Urinary bladder (tissue), 4 donors: ENCODE data around the gene SERPINA7. TPM values are rescaled to one million over a fixed set of nuclear protein-coding genes. Genes with fewer than 3 reads are reported as not detected.

ENCODE experiments used
- DNase-seq: peaks from one replicate; pipeline ENCODE4 v3.0.0-alpha.2; 2015; ENCODE audit errors: extremely low spot score
- H3K27ac ChIP-seq: one replicate; pipeline ENCODE4 v1.5.1; 2013; ENCODE audit warnings: low read depth, mild to moderate bottlenecking, moderate library complexity
- H3K36me3 ChIP-seq: one replicate; pipeline ENCODE4 v1.6.1; 2013; ENCODE audit warnings: mild to moderate bottlenecking, moderate library complexity; ENCODE audit not compliant: insufficient read depth
- H3K4me1 ChIP-seq: one replicate; pipeline ENCODE4 v1.6.1; 2013; ENCODE audit warnings: mild to moderate bottlenecking, moderate library complexity; ENCODE audit not compliant: insufficient read depth
- H3K4me3 ChIP-seq: one replicate; pipeline ENCODE4 v1.5.1; 2013; ENCODE audit warnings: low read depth, low read length
- WGBS: extraction: QIAGEN DNeasy Blood & Tissue Kit; methylation state at CpG from one replicate; pipeline ENCODE4 v1.1.7; 2013; 5-methylcytosine and 5-hydroxymethylcytosine counted together
- polyA plus RNA-seq: library from polyadenylated mRNA; stranded (reverse); fragments of 200-250 nt; gene quantifications from one replicate; pipeline ENCODE4 v1.2.3, GENCODE V29; 2013
- total RNA-seq: library from RNA; depleted of rRNA; stranded (reverse); fragments of >200 nt; gene quantifications from one replicate; pipeline ENCODE4 v1.2.3, GENCODE V29; 2014
- donor health status: healthy with polysubstance abuse.
- donor health status: healthy.

Gene SERPINA7, protein sequence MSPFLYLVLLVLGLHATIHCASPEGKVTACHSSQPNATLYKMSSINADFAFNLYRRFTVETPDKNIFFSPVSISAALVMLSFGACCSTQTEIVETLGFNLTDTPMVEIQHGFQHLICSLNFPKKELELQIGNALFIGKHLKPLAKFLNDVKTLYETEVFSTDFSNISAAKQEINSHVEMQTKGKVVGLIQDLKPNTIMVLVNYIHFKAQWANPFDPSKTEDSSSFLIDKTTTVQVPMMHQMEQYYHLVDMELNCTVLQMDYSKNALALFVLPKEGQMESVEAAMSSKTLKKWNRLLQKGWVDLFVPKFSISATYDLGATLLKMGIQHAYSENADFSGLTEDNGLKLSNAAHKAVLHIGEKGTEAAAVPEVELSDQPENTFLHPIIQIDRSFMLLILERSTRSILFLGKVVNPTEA
- total RNA-seq (not detected), polyA plus RNA-seq (0.16 TPM)

DNA sequence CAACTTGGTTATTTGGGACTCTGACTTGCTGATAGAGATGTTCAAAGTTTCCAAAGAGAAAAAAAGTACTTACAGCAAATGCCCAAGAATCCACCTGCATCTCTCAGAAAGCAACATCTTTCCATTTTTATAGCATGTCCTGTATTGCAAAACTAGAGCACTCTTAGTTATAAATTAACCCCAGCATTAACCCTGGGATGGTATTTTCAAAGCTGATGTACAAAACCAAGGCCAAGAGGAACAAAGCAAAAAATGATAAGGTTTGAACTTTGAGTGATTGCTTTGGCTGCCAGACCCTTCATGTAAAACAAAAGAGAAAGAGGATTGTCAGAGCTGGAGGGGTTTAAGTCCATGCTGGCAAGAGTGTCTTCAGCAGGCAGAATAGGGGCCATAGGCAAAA lies at the start of gene SERPINA7:
Gene SERPINA7, minus strand, starts transcription at position 103 of the 400 bp plus-strand sequence. CDS start 1,669 bp downstream, outside the sequence.
- H3K27ac ChIP-seq: no peak within 1 kb of the TSS
- H3K4me3 ChIP-seq: no peak within 1 kb of the TSS
- DNase-seq: no peak
- no peaks in the 10 kb centered on the region for H3K4me1 ChIP-seq
- no peaks in the 10 kb centered on the region for H3K36me3 ChIP-seq

- no peaks in the 10 kb centered on the region for H3K4me1 ChIP-seq
- 87% methylated on average over 3 of the region's 3 CpGs for WGBS
- no peak for DNase-seq
- H3K27ac ChIP-seq: no peak overlapping the region
- H3K36me3 ChIP-seq: no peaks in the 10 kb centered on the region
- no peak overlapping the region for H3K4me3 ChIP-seq
Measured at GRCh38 chrX:106069048-106069447, 30.5 kb upstream of the SERPINA7 start.

DNA sequence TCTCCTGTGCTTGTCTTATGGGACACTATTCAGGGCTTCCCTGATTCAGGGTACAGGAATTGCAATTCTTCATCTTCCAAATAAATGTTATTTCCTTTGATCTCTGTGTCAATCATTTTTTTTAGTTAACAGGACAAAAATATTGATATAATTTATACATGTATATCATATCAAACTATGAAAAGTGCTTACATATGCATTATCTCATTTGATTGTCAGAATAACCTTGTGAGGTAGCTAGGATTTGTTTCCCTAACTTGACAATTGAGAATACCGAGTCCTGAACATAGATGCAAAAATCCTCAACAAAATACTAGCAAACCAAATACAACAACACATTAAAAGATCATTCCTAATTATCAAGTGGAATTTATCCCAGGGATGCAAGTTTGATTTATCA lies 11.5 kb upstream of the SERPINA7 start:
- Histone ChIP-seq H3K27ac (no peak overlapping the region), H3K4me1 (no peaks in the 10 kb centered on the region), H3K36me3 (no peaks in the 10 kb centered on the region), H3K4me3 (no peak overlapping the region)
- DNase-seq: no peak
- 89% methylated on average over 1 of the region's 1 CpG for WGBS

- H3K36me3 ChIP-seq: no peaks in the 10 kb centered on the region
- no peak overlapping the region for H3K27ac ChIP-seq
- 37% methylated on average over 2 of the region's 2 CpGs for WGBS
- H3K4me1 ChIP-seq: no peaks in the 10 kb centered on the region
- H3K4me3 ChIP-seq: no peak overlapping the region
- no peak for DNase-seq
Measured at GRCh38 chrX:106042296-106042695, 3.8 kb upstream of the SERPINA7 start.

GRCh38 chrX:106040861-106041260 lies 2.3 kb upstream of the SERPINA7 start:
- DNase-seq: no peak
- Histone ChIP-seq H3K27ac (no peak overlapping the region), H3K36me3 (no peaks in the 10 kb centered on the region), H3K4me3 (no peak overlapping the region), H3K4me1 (no peaks in the 10 kb centered on the region)
- WGBS: 63% methylated on average over 4 of the region's 4 CpGs

GRCh38 chrX:106039920-106040319 lies 1.4 kb upstream of the SERPINA7 start:
- H3K4me3 ChIP-seq: no peak overlapping the region
- WGBS: 38% methylated on average over 2 of the region's 2 CpGs
- no peaks in the 10 kb centered on the region for H3K36me3 ChIP-seq
- no peak for DNase-seq
- no peak overlapping the region for H3K27ac ChIP-seq
- no peaks in the 10 kb centered on the region for H3K4me1 ChIP-seq

DNA sequence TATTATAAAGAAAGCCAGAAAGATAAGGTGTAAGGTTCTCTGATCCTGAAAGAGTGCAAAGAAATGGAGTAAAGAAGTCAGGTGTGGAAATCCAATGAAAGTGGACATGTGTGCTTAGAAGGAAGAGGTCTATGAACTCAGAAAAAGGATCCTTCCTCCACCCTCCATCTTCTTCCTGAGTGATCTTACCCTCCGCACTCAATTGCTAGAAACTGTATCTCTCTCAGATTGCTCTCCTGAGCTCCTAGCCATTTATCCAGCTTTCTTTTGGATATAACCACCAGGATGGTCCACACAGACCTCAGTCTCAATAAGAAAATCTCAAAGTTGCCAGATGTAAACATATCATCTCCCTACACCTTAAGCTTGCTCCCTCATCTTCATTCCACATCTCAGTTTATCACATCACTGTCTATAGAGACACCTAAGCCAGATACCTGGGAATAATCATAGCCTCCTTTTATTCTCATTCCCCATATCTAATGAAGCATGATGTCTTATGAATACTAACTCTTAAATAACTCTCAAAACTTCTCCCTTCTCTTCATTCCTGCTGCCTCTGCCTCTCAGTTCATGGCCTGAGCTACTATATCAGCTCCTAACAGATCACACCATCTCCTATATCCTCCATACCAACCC lies 573 bp downstream of the SERPINA7 start:
- WGBS: 93% methylated on average over 1 of the region's 1 CpG
- no peak overlapping the region for H3K27ac ChIP-seq
- H3K4me3 ChIP-seq: no peak overlapping the region
- H3K4me1 ChIP-seq: no peaks in the 10 kb centered on the region
- no peak for DNase-seq
- no peaks in the 10 kb centered on the region for H3K36me3 ChIP-seq

- 93% methylated on average over 1 of the region's 1 CpG for WGBS
- Histone ChIP-seq H3K4me3 (no peak overlapping the region), H3K36me3 (no peaks in the 10 kb centered on the region), H3K27ac (no peak overlapping the region), H3K4me1 (no peaks in the 10 kb centered on the region)
- DNase-seq: no peak
Measured at GRCh38 chrX:106036716-106037115, 1.8 kb downstream of the SERPINA7 start.

DNA sequence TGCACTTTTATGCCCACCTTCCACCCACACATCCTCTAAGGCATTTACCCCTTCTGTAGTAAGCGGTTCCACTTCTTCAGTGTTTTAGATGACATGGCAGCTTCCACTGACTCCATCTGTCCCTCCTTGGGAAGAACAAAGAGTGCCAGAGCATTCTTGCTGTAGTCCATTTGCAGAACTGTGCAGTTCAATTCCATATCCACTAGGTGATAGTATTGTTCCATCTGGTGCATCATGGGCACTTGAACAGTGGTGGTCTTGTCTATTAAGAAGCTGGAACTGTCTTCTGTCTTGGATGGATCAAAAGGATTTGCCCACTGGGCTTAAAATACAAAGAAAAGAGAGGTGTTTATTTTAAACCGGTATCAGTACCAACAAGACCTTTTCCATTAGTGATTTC lies 3.5 kb downstream of the SERPINA7 start:
- Histone ChIP-seq H3K36me3 (no peaks in the 10 kb centered on the region), H3K4me3 (no peak overlapping the region), H3K27ac (no peak overlapping the region), H3K4me1 (no peaks in the 10 kb centered on the region)
- no peak for DNase-seq
- 77% methylated on average over 2 of the region's 2 CpGs for WGBS

DNA sequence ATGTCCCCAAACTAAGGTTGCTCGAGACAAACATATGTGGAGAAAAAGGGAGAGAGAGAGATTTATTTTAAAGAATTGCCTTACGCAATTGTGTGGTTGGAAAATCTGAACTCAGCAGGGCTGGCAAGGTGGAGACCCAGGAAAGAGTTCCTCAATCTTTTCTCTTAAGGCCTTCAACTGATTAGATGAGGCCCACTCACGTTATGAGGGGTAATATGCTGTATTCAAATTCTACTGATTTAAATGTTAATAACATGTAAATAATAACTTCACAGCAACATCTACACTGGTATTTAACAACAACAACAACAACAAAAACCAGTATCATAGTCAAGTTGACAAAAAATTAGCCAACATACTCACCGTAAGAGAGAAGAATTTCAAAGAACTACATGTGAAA lies 14.6 kb downstream of the SERPINA7 start:
- Histone ChIP-seq H3K4me1 (no peaks in the 10 kb centered on the region), H3K36me3 (no peaks in the 10 kb centered on the region), H3K4me3 (no peak overlapping the region), H3K27ac (no peak overlapping the region)
- DNase-seq: no peak
- 94% methylated on average over 4 of the region's 4 CpGs for WGBS

- Histone ChIP-seq H3K4me3 (no peak overlapping the region), H3K36me3 (no peaks in the 10 kb centered on the region), H3K27ac (no peak overlapping the region), H3K4me1 (no peaks in the 10 kb centered on the region)
- 84% methylated on average over 2 of the region's 2 CpGs for WGBS
- no peak for DNase-seq
Measured at GRCh38 chrX:106022238-106022637, 16.3 kb downstream of the SERPINA7 start.

DNA sequence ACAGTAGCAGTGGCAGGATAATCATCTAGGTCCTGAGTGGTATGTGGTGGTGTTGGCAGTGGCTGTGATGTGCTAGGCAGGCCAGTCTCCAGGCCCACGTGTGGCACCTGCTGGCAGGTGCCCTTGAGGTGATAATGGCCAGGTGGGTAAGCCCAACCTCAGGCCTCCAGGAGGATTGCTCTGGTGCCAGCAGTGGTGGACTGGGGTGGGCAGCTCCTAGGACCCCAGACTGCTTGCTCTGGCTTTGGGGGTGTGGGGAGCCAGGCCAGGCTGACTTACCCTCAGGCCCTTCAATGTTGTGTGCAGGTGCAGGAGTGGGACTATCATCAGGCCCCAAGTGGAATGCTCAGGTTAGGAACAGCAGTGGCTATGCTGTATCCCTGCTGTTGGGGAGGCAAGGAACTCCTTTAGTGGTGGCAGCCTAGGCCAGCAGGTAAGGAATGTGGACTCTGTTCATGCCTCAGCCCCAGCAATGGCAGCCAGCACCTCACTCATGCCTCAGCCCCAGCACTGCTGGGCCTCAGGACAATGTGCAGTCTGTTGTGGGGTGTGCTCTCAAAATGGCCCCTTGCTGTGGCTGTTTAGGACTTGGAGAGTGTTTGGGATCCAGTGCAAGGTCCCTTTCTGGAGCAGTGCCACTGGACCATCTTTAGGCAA lies 24.3 kb downstream of the SERPINA7 start:
- 79% methylated on average over 1 of the region's 1 CpG for WGBS
- Histone ChIP-seq H3K4me3 (no peak overlapping the region), H3K4me1 (no peaks in the 10 kb centered on the region), H3K36me3 (no peaks in the 10 kb centered on the region), H3K27ac (no peak overlapping the region)
- no peak for DNase-seq

GRCh38 chrX:106009145-106009544 lies 29.4 kb downstream of the SERPINA7 start:
- 83% methylated on average over 5 of the region's 5 CpGs for WGBS
- Histone ChIP-seq H3K4me1 (no peaks in the 10 kb centered on the region), H3K4me3 (no peak overlapping the region), H3K36me3 (no peaks in the 10 kb centered on the region), H3K27ac (no peak overlapping the region)
- no peak for DNase-seq

DNA sequence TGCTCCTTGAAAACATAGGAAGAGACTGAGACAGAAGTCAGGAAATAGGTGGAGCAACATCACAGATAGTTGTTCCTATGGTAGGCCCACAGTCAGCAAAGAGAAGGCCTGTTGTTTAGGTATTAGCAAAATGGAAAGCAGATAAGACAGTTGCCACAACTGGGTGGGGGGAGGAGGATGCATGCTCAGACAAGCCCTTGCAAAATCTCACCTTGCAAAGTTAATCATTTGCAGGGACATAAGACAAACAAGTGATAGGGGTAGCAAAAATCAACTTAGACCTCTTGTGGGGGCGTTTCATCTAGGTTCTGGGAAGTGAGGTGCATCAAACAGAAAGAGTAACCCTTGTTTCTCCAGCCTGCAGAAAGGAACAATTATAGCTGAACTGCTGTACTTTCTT lies 30.7 kb downstream of the SERPINA7 start:
- no peaks in the 10 kb centered on the region for H3K36me3 ChIP-seq
- H3K4me3 ChIP-seq: no peak overlapping the region
- no peak overlapping the region for H3K27ac ChIP-seq
- H3K4me1 ChIP-seq: no peaks in the 10 kb centered on the region
- WGBS: 19% methylated on average over 1 of the region's 1 CpG
- no peak for DNase-seq
